Kidney epithelial cell (primary cell): ENCODE results near the gene STK39. TPM values are rescaled to one million over a fixed set of nuclear protein-coding genes. Genes with fewer than 3 reads are reported as not detected.

Experiments
- DNase-seq: peaks from one replicate; pipeline ENCODE4 v3.0.0-alpha.2; 2010; ENCODE audit warnings: low read depth
- H3K27me3 ChIP-seq: 2 replicates; pipeline ENCODE4 v1.6.0; 2011; ENCODE audit warnings: low read length; ENCODE audit not compliant: control insufficient read depth, insufficient read depth
- H3K36me3 ChIP-seq: 2 replicates; pipeline ENCODE4 v1.5.1; 2011; ENCODE audit warnings: low read length; ENCODE audit not compliant: control insufficient read depth, insufficient read depth
- H3K4me3 ChIP-seq: 2 replicates; pipeline ENCODE4 v1.5.1; 2011; ENCODE audit warnings: low read depth, mild to moderate bottlenecking, control low read depth, low read length
- total RNA-seq: library from RNA; depleted of rRNA; stranded (reverse); fragments of >200 nt; gene quantifications from 2 replicates; pipeline ENCODE4 v1.2.3, GENCODE V29; 2015
- TF ChIP-seq, protein P1 (sequence below): IDR thresholded peaks from 2 replicates; pipeline ENCODE4 v1.5.1; 2011; ENCODE audit warnings: mild to moderate bottlenecking, moderate library complexity, low read length, control low read depth, inconsistent platforms; ENCODE audit not compliant: insufficient read depth, poor library complexity, severe bottlenecking

Gene STK39
- total RNA-seq, 1 donor from 2014 or later: 30.1 TPM

- no peak for DNase-seq
- Histone ChIP-seq H3K36me3 (no peaks in the 10 kb centered on the region), H3K4me3 (no peak overlapping the region), H3K27me3 (no peaks in the 10 kb centered on the region)
- TF ChIP-seq, protein P1, sequence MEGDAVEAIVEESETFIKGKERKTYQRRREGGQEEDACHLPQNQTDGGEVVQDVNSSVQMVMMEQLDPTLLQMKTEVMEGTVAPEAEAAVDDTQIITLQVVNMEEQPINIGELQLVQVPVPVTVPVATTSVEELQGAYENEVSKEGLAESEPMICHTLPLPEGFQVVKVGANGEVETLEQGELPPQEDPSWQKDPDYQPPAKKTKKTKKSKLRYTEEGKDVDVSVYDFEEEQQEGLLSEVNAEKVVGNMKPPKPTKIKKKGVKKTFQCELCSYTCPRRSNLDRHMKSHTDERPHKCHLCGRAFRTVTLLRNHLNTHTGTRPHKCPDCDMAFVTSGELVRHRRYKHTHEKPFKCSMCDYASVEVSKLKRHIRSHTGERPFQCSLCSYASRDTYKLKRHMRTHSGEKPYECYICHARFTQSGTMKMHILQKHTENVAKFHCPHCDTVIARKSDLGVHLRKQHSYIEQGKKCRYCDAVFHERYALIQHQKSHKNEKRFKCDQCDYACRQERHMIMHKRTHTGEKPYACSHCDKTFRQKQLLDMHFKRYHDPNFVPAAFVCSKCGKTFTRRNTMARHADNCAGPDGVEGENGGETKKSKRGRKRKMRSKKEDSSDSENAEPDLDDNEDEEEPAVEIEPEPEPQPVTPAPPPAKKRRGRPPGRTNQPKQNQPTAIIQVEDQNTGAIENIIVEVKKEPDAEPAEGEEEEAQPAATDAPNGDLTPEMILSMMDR: no peak
These were observed 34.5 kb downstream of the STK39 start for GRCh38 chr2:168212866-168213265.

- H3K4me3 ChIP-seq: no peak overlapping the region
- TF ChIP-seq, protein P1: no peak
- no peak for DNase-seq
- H3K36me3 ChIP-seq: no peaks in the 10 kb centered on the region
- H3K27me3 ChIP-seq: no peaks in the 10 kb centered on the region
These were observed 35.2 kb downstream of the STK39 start for GRCh38 chr2:168212167-168212566.

DNA sequence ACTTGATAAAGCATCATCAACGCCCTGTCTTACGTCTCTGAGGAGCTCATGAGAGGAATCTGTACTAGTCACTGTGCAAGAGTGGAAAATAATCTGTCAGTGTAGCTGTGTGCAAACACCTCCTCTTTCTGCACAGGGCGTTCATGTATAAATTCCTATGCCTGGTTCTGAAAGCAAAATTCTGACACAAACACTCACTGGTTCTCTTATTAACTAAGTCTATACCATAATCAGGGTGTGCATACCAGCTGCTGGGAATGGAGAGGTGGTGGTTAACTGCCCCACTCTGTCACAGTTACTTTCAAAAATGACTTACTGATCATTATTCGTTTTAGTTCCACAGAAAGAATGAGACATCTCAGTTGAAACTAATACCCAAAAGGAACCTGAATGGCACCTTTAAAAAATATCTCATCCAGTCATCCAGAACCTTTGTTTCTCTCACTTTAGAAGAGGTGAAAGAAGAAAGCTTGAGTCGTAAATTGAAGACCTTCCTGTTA is 35.7 kb downstream of the STK39 start:
- Histone ChIP-seq H3K4me3 (no peak overlapping the region), H3K27me3 (no peaks in the 10 kb centered on the region), H3K36me3 (no peaks in the 10 kb centered on the region)
- TF ChIP-seq, protein P1: no peak
- DNase-seq: no peak

- peak; percentile 98 for DNase-seq
- Histone ChIP-seq H3K27me3 (no peaks in the 10 kb centered on the region), H3K4me3 (no peak overlapping the region), H3K36me3 (no peaks in the 10 kb centered on the region)
- TF ChIP-seq, protein P1: no peak
These were observed 36.4 kb downstream of the STK39 start for GRCh38 chr2:168210895-168211570.

GRCh38 chr2:168210216-168210894 is 37.0 kb downstream of the STK39 start:
- Histone ChIP-seq H3K36me3 (no peaks in the 10 kb centered on the region), H3K27me3 (no peaks in the 10 kb centered on the region), H3K4me3 (no peak overlapping the region)
- DNase-seq: no peak
- TF ChIP-seq, protein P1: no peak
